GM12878 (cell line): ENCODE results near the gene TEKT3. TPM values are rescaled to one million over a fixed set of nuclear protein-coding genes. Genes with fewer than 3 reads are reported as not detected.

Experiments used
- ATAC-seq: fragments of 200-7000 bp; cut with Tn5 transposase; 3 replicates; pipeline ENCODE4 v1.9.1; 2020; ENCODE audit warnings: mild to moderate bottlenecking, moderate library complexity
- BruUV-seq: library from RNA; stranded (reverse); fragments of 400-500 nt; replicated peaks from 2 replicates; lab custom pipeline; 2021; lab: Mats Ljungman, UMichigan
- CTCF ChIA-PET: fragments of 300-600 bp; sonication (Branson Sonifier 250); formaldehyde crosslinking; extraction: SDS; loops from one replicate; lab custom pipeline; 2021; ENCODE audit warnings: inconsistent platforms; lab: Yijun Ruan, JAX
- POLR2A ChIA-PET: fragments of 350-600 bp; formaldehyde crosslinking; extraction: SDS; loops from one replicate; lab custom pipeline; 2021; ENCODE audit warnings: inconsistent platforms; lab: Charles Lee
- RAD21 ChIA-PET: fragments of 300-600 bp; sonication (Branson Sonifier 250); formaldehyde crosslinking; loops from one replicate; lab custom pipeline; 2023; ENCODE audit warnings: antibody characterized with exemption; ENCODE audit not compliant: unreplicated experiment; lab: Charles Lee
- SMC1A ChIA-PET: fragments of 300-600 bp; sonication (Branson Sonifier 250); formaldehyde crosslinking; loops from one replicate; lab custom pipeline; 2023; ENCODE audit not compliant: unreplicated experiment, uncharacterized antibody; lab: Charles Lee
- DNase-seq: peaks from one replicate; pipeline ENCODE4 v3.0.0-alpha.2; 2011; ENCODE audit warnings: low read depth, low spot score
- FAIRE-seq: peaks from 3 replicates; lab custom pipeline; 2011; peaks lifted over from hg19 to GRCh38; lab: Jason Lieb, UNC
- H2AFZ ChIP-seq: 2 replicates; pipeline ENCODE4 v1.6.0; 2011; ENCODE audit warnings: low read depth, low read length, control low read depth; ENCODE audit not compliant: control insufficient read depth
- H3K27ac ChIP-seq: 2 replicates; pipeline ENCODE4 v1.5.1; 2011; ENCODE audit warnings: control low read depth; ENCODE audit not compliant: control insufficient read depth, insufficient read depth
- H3K27me3 ChIP-seq, 2 experiments: replicated peaks in 1 of 2; 2 replicates each; pipeline versions ENCODE4 v1.6.0 to v1.6.1; 2011; ENCODE audit warnings: low read length in 1 of 2; ENCODE audit not compliant: control insufficient read depth in 2 of 2, insufficient read depth in 2 of 2
- H3K36me3 ChIP-seq, 2 experiments: 2 replicates each; pipeline ENCODE4 v1.5.1; 2011; ENCODE audit warnings: low read length in 1 of 2; ENCODE audit not compliant: control insufficient read depth in 2 of 2, insufficient read depth in 2 of 2
- H3K4me1 ChIP-seq: 2 replicates; pipeline ENCODE4 v1.6.1; 2011; ENCODE audit warnings: mild to moderate bottlenecking, low read length, moderate library complexity, mixed read lengths; ENCODE audit not compliant: control insufficient read depth, insufficient read depth
- H3K4me2 ChIP-seq: 2 replicates; pipeline ENCODE4 v1.6.0; 2011; ENCODE audit warnings: control low read depth; ENCODE audit not compliant: control insufficient read depth, insufficient read depth
- H3K4me3 ChIP-seq: fragments of 200-600 bp; sonication (generic); 2 replicates; pipeline ENCODE4 v1.5.1; 2016
- H3K79me2 ChIP-seq: 2 replicates; pipeline ENCODE4 v1.6.0; 2011; ENCODE audit warnings: low read length; ENCODE audit not compliant: control insufficient read depth, insufficient read depth
- H3K9ac ChIP-seq: 2 replicates; pipeline ENCODE4 v1.8.0; 2011; ENCODE audit warnings: low read length, control low read depth, mixed read lengths; ENCODE audit not compliant: control insufficient read depth, insufficient read depth
- H3K9me3 ChIP-seq: replicated peaks from 3 replicates; pipeline ENCODE4 v1.5.1; 2011; ENCODE audit warnings: mild to moderate bottlenecking, low read length; ENCODE audit not compliant: control insufficient read depth, insufficient read depth
- H4K20me1 ChIP-seq: 2 replicates; pipeline ENCODE4 v1.6.0; 2011; ENCODE audit not compliant: control insufficient read depth, insufficient read depth
- BACH1 ChIP-seq: fragments of 450-650 bp; IDR thresholded peaks from 2 replicates; pipeline ENCODE4 v1.6.1; 2017; ENCODE audit warnings: mild to moderate bottlenecking, borderline replicate concordance
- CBFB ChIP-seq: IDR thresholded peaks from 2 replicates; pipeline ENCODE4 v1.6.1; 2016; ENCODE audit warnings: antibody characterized with exemption, low read depth
- CTCF ChIP-seq, 3 experiments: IDR thresholded peaks in 2 of 3; conservative IDR thresholded peaks in 1 of 3; 2 replicates each; pipeline ENCODE4 v1.5.1; 2011; ENCODE audit warnings: low read depth in 3 of 3, low read length in 3 of 3, mild to moderate bottlenecking in 3 of 3, control low read depth in 2 of 3, moderate library complexity in 2 of 3, inconsistent platforms in 1 of 3, mixed read lengths in 1 of 3; ENCODE audit not compliant: control insufficient read depth in 2 of 3, insufficient read depth in 1 of 3; ENCODE audit errors: extremely low read depth in 1 of 3
- ELK1 ChIP-seq: IDR thresholded peaks from 2 replicates; pipeline ENCODE4 v1.6.1; 2012; ENCODE audit warnings: low read depth, low read length, improper control_type of control experiment
- FOXK2 ChIP-seq: fragments of 450-650 bp; IDR thresholded peaks from 2 replicates; pipeline ENCODE4 v1.6.1; 2017; ENCODE audit warnings: mild to moderate bottlenecking, moderate library complexity
- IKZF1 ChIP-seq: fragments of 450-650 bp; conservative IDR thresholded peaks from 2 replicates; pipeline ENCODE4 v1.6.1; 2017; ENCODE audit warnings: antibody characterized with exemption, mild to moderate bottlenecking
- IRF4 ChIP-seq: IDR thresholded peaks from 2 replicates; pipeline ENCODE4 v1.6.1; 2011; ENCODE audit warnings: low read depth, low read length
- MEF2A ChIP-seq: IDR thresholded peaks from 2 replicates; pipeline ENCODE4 v1.6.1; 2011; ENCODE audit warnings: low read depth, mild to moderate bottlenecking, low read length, moderate library complexity; ENCODE audit not compliant: insufficient read depth
- NR2F1 ChIP-seq: fragments of 450-650 bp; conservative IDR thresholded peaks from 2 replicates; pipeline ENCODE4 v1.6.1; 2017; ENCODE audit warnings: mild to moderate bottlenecking
- PAX8 ChIP-seq: fragments of 450-650 bp; IDR thresholded peaks from 2 replicates; pipeline ENCODE4 v1.6.1; 2017; ENCODE audit warnings: mild to moderate bottlenecking, moderate library complexity
- RAD21 ChIP-seq: IDR thresholded peaks from 2 replicates; pipeline ENCODE4 v1.6.1; 2011; ENCODE audit warnings: mild to moderate bottlenecking, low read depth, low read length, moderate library complexity; ENCODE audit not compliant: insufficient read depth
- RUNX3 ChIP-seq: IDR thresholded peaks from 2 replicates; pipeline ENCODE4 v1.6.1; 2012; ENCODE audit warnings: low read length, inconsistent platforms
- SMC3 ChIP-seq: IDR thresholded peaks from 2 replicates; pipeline ENCODE4 v1.6.1; 2011; ENCODE audit warnings: low read length, improper control_type of control experiment, borderline replicate concordance
- TAF1 ChIP-seq: IDR thresholded peaks from 2 replicates; pipeline ENCODE4 v1.6.1; 2011; ENCODE audit warnings: mild to moderate bottlenecking, low read depth, low read length, borderline replicate concordance
- YY1 ChIP-seq: IDR thresholded peaks from 2 replicates; pipeline ENCODE4 v1.6.1; 2011; ENCODE audit warnings: low read depth, mild to moderate bottlenecking, low read length
- ZSCAN29 ChIP-seq: fragments of 450-650 bp; IDR thresholded peaks from 2 replicates; pipeline ENCODE4 v1.6.1; 2017; ENCODE audit warnings: mild to moderate bottlenecking, moderate library complexity
- WGBS: methylation state at CpG from one replicate; pipeline ENCODE4 v1.1.6; 2016; ENCODE audit warnings: low lambda C conversion rate; ENCODE audit not compliant: insufficient replicate concordance, insufficient coverage; ENCODE audit errors: missing lambda C conversion rate; 5-methylcytosine and 5-hydroxymethylcytosine counted together
- in situ Hi-C: fragments of 300-500 bp; cut with MboI; formaldehyde crosslinking; loops from 9 replicates; pipeline ENCODE4 v1.14.3; 2018; ENCODE audit warnings: mixed read lengths
- intact Hi-C: fragments of 100-400 bp; cut with micrococcal nuclease; formaldehyde crosslinking; loops from one replicate; pipeline ENCODE4 v1.14.2; 2022; ENCODE audit not compliant: unreplicated experiment
- polyA plus RNA-seq, 11 experiments: library from polyadenylated mRNA; depleted of rRNA in 4 of 11; unstranded in 6 of 11; stranded (reverse) in 5 of 11; fragments of >200 nt; fragmentation: Nextera tagmentation in 4 of 11; fragmentation: Illumina TruSeq in 1 of 11; extraction: Ambion mirVana in 4 of 11; extraction: Trizol in 1 of 11; gene quantifications; 1 replicate in 1 of 11; 2 replicates in 10 of 11; pipeline versions ENCODE4 v1.2.1 to v1.2.3, GENCODE V29; 2011 to 2016; ENCODE audit warnings: inconsistent platforms in 2 of 11, missing spikeins in 2 of 11, low read depth in 1 of 11
- total RNA-seq, 4 experiments: library from RNA; depleted of rRNA in 3 of 4; stranded (reverse); fragments of >200 nt in 3 of 4; fragmentation: Illumina TruSeq in 1 of 4; extraction: Trizol in 1 of 4; gene quantifications; 2 replicates each; pipeline versions ENCODE4 v1.2.1 to v1.2.3, GENCODE V29; 2013 to 2021
- TF ChIP-seq, protein P1 (sequence below): fragments of 450-650 bp; IDR thresholded peaks from 2 replicates; pipeline ENCODE4 v1.6.1; 2018; ENCODE audit warnings: borderline replicate concordance, mild to moderate bottlenecking; ENCODE audit not compliant: partially characterized antibody

Gene TEKT3
- total and polyA plus RNA-seq, 10 of the 15 experiments (the other 5 are each of a cell fraction or from before 2014, with no cell fraction given) = 0.15 TPM; not detected in 9

DNA sequence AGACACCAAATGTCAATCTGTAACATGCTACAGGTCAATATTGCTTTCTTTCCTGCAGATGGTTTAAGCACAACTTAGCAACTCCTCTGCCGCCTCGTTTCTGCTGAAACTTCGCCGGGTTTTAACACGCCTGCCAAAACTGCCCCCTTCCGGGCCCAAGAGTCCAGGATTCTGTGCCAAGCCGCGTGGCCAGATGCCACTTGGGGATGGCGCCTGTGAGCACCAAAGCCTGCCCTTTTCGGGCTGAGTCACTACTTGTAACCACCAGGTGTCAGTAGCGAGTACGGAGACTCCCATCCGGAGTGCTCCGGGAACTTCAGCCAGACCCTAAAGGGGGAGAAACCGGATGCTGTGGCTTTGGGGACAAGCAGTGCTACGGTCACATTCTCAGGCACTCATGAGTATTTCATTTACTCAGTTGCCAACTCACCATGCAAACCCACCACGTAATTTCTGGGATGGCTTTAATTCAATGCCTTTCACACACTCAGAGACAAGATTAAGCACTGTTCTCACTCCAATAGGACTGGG lies 84.1 kb downstream of the TEKT3 start:
- Histone ChIP-seq H3K9ac (no peak overlapping the region), H3K4me1 (no peaks in the 10 kb centered on the region), H3K36me3 (no peaks in the 10 kb centered on the region), H3K9me3 (no peaks in the 10 kb centered on the region), H4K20me1 (no peaks in the 10 kb centered on the region; the same call in 1 of the 2 replicates), H3K79me2 (no peaks in the 10 kb centered on the region), H2AFZ (no peak overlapping the region), H3K4me2 (0 out of 2 replicates have a peak overlapping the region, but pooled peaks have one; percentile 26), H3K4me3 (no peak overlapping the region), H3K27ac (no peak overlapping the region), H3K27me3 (no peaks in the 10 kb centered on the region; a peak in 2 of 4 replicates)
- ChIA-PET RAD21 (interaction anchor here (1.9 kb wide), 1 partner anchor 246 kb away, joined by 11 read pairs; no protein-coding TSS in a partner anchor), SMC1A (interaction anchor here (1.0 to 1.1 kb wide), 2 partner anchors 8 to 245 kb away, joined by 3 to 5 read pairs; no protein-coding TSS in a partner anchor), CTCF (interaction anchor here (0.7 to 3.3 kb wide), 7 partner anchors 9 to 245 kb away, joined by 3 to 33 read pairs (median 3); no protein-coding TSS in a partner anchor), POLR2A (no interaction called here)
- BruUV-seq = no TSS peak
- in situ Hi-C loops = loop anchor here (5.0 to 25.0 kb wide), 2 partner anchors 245 to 730 kb away; partner anchors contain the start of genes TTC19 and ZSWIM7
- FAIRE-seq (peak; percentile 62), DNase-seq (peak; percentile 19), ATAC-seq (peak; percentile 85)
- TF ChIP-seq ELK1 = no peak
- no peak for TF ChIP-seq TAF1
- TF ChIP-seq FOXK2 = no peak
- TF ChIP-seq CBFB = no peak
- 0 out of 2 replicates have a peak, but pooled peaks have one; percentile 15 for TF ChIP-seq IRF4
- no peak for TF ChIP-seq NR2F1
- TF ChIP-seq BACH1 = no peak
- peak; percentile 75 to 80 (median 77) for TF ChIP-seq CTCF (IDR thresholded peaks at IDR 0.05 in 2 of 3, conservative IDR thresholded peaks at IDR 0.05 in 1 of 3; ENCODE audit: control insufficient read depth in 2 of 3, extremely low read depth in 1 of 3, insufficient read depth in 1 of 3, low read depth in 3 of 3, low read length in 3 of 3)
- peak; percentile 47; the same call in 1 of the 2 replicates for TF ChIP-seq YY1
- TF ChIP-seq RAD21 = peak; percentile 46
- TF ChIP-seq, protein P1, sequence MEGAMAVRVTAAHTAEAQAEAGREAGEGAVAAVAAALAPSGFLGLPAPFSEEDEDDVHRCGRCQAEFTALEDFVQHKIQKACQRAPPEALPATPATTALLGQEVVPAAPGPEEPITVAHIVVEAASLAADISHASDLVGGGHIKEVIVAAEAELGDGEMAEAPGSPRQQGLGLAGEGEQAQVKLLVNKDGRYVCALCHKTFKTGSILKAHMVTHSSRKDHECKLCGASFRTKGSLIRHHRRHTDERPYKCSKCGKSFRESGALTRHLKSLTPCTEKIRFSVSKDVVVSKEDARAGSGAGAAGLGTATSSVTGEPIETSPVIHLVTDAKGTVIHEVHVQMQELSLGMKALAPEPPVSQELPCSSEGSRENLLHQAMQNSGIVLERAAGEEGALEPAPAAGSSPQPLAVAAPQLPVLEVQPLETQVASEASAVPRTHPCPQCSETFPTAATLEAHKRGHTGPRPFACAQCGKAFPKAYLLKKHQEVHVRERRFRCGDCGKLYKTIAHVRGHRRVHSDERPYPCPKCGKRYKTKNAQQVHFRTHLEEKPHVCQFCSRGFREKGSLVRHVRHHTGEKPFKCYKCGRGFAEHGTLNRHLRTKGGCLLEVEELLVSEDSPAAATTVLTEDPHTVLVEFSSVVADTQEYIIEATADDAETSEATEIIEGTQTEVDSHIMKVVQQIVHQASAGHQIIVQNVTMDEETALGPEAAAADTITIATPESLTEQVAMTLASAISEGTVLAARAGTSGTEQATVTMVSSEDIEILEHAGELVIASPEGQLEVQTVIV = no peak
- TF ChIP-seq IKZF1 = 0 out of 2 replicates have a peak, but pooled peaks have one; percentile 22
- no peak for TF ChIP-seq ZSCAN29
- TF ChIP-seq SMC3 = peak; percentile 76; the same call in 1 of the 2 replicates
- TF ChIP-seq PAX8 = no peak
- peak; percentile 55 for TF ChIP-seq RUNX3
- TF ChIP-seq MEF2A = no peak
- 0% methylated on average over 17 of the region's 17 CpGs for WGBS
- intact Hi-C loops = loop anchor here (1.0 kb wide), 1 partner anchor 245 kb away; no protein-coding TSS in a partner anchor
